GM12874 (cell line): ENCODE results near the gene GPR55.

Experiments used
- TF ChIP-seq, protein P1 (sequence below): IDR thresholded peaks from 2 replicates; pipeline ENCODE4 v1.5.1; 2011; ENCODE audit warnings: low read depth, mild to moderate bottlenecking, control low read depth, low read length, moderate library complexity; ENCODE audit not compliant: insufficient read depth

GPR55 gene

DNA sequence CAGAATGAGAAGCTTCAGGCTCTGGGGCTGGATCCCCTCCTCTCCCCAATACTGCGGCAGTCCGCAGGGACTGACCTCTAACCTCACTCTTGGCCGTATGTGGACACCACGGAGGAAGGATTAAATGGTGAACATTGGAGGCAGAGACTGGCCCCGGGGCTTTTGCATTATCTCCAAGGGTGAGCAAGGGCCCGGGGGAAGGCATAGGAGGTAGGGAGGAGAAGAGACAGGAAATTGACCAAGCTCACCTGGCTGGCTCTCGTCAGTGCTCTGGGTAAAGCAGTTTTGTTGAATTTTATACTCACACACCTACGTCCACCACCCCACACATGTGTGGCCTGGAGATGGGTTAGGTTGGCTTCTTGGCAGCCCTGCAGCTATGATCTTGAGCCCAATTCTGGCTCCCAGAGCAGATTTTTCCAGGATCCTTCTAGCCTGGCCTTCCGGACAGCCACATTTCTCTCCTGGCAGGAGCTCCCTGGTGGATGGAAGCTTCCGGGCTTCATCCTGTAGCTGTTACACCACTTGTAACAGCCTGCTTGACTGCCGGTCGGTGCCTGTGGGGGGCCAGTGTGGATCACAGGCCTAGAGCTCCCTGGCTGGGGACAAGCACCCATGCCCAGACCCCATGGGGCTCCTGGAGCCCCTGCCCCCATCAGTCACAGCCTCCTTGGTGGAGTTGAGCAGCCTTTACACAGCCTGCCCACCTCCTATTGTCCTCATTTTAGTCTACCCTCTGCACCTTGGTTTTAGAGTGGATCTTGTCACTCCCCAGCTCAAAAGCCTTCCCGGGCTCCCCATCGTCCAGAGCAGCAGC lies 52.7 kb downstream of the GPR55 start:
- TF ChIP-seq, protein P1, sequence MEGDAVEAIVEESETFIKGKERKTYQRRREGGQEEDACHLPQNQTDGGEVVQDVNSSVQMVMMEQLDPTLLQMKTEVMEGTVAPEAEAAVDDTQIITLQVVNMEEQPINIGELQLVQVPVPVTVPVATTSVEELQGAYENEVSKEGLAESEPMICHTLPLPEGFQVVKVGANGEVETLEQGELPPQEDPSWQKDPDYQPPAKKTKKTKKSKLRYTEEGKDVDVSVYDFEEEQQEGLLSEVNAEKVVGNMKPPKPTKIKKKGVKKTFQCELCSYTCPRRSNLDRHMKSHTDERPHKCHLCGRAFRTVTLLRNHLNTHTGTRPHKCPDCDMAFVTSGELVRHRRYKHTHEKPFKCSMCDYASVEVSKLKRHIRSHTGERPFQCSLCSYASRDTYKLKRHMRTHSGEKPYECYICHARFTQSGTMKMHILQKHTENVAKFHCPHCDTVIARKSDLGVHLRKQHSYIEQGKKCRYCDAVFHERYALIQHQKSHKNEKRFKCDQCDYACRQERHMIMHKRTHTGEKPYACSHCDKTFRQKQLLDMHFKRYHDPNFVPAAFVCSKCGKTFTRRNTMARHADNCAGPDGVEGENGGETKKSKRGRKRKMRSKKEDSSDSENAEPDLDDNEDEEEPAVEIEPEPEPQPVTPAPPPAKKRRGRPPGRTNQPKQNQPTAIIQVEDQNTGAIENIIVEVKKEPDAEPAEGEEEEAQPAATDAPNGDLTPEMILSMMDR: no peak

DNA sequence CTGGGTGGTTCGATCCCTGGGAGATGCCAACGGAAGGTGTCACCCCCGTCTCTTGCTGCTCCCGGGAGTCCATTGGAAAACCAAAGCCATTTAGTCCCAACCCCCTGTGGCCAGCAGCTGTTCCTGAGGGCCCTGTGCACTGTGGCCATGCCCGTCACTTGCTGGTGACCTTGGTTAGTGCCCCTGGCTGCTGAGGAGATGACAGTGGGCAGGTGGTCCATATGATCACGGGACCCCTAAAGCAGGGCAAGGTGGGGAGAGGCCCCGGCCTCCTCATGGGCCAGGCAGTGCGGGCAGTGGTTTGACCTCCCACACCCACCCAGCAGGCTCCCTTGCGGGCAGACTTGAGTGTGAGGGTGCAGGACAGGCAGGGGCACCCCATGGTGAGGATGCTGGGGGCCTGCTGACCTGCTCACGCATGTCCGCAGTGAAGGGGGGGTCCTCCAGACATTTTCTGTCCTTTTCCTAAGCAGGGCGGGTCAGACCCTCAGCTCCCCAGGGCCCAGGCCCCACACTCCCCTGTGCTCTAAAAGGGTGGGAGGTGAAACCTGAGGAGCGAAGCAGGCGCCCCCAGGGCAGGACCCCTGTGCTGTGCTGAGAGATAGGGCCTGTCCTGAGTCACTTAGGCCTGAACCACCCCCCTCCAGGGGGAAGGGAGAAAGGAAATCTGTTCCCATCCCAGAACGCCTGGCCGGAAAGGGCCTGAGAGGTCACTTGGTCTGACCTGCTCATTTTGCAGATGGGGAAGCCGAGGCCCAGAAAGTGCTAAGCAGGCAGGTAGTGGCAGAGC lies 53.5 kb downstream of the GPR55 start:
- TF ChIP-seq, protein P1: no peak

DNA sequence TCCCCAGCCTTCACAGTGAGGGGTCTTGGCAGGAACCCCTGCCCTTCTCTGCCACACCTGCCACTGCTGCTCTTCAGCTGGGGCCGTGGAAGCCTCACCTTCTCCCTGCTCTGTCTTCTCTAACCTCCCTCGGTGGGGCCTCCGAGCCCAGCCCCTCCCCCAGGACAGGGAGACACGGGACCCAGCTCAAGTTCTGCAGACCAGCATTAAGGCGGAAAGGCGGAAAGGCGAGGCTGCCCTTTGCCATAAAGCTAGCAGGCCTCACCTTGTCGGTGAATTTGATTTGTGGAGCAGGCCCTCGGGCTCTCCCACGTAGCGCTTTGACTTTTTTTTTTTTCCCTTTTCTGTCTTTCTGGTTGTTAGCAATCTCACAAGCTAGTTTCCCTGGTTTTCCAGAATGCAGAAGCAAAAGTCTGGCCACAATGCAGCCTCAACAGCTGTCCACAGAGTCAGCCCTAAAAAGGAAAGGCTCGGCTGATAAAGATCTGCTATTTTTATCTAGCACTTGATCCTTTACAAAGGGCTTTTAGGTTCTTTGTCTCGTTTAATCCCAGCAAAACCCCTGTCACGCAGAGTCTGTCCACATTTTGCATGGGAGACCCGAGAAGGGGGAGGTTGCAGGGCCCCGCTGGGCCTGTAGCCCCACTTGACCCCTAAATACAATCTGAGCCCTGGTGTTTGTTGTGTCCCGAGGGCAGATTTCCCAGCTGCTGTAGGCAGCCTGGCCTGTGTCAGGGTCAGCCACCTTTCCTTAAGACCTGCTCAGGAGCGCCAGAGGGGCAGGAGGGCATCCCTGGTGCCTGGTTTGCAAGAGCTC lies 54.3 kb downstream of the GPR55 start:
- TF ChIP-seq, protein P1: no peak

DNA sequence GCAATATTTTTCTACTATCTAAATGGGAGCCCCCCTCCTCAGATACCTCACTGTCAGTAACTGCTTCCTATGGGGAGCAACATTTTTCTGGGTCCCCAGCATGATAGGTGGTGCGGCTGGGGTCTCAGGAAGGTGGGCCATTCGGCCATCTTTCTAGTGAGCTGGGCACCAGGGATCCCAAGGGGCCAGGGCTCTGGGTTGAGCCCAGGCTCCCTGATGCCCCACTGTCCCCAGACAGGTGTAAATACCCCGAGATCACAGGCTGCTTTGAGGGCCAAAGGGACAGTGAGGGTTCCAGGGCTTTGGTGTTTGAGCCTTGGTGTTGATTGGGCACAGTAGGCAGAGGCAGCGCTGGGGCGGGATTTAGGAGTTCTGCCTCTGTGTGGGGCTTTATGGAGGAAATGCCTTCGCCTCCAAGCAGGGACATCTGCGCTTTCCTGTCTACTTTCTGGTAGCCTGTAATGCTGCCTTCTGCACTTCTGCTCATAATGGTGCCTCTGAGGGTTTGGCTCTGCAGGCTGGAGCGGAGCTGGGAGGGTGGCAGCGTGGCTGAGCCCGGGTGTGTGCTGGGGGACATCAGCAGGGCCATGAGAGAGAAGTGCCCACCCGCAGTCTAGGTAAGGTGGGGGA lies 55.0 kb downstream of the GPR55 start:
- TF ChIP-seq, protein P1: no peak

DNA sequence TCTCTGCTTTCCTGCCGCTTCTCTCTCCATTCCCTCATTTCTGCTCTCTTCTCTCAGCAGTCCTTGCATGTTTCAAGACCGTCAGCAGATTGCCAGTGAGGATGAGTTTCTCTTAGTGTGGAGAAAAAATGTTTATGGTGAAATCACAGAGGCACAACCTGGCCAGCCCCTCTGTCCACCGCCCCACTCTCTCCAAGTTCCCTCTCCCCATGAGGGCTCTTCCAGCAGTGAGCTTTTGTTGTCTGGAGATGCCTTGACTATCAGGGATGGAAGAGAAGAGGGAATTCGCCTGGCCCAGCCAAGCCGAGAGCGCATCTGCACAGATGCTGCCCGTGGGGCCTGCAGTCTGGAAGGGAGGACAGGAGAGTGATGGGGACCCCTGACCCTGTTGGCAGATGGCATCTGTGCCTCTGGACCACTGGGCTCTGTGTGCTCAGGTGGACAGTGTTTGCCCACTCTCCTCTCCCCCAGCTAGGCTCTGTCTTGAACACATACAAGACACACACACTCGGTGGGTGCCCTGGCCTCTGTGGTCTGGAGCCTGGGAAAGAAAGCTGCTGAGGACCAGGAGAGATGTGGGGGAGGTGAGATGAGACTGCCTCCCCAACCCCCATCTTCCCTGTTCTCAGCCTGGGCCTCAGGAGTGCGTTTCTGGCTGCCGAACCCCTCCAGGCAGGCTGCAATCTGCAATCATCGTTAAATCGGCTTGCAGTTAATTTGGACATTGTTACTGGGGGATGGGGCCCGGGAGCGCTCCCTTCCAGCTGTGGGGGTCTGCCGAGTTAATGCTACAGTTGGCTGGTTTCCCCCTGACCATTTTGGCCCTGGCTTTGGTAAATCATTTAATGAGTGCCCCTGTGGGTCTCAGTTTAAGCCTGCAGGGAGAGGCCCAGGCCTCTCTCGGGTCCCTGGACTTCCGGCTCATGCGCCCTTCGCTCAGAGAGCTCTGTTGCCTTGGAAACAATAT lies 55.8 kb downstream of the GPR55 start:
- TF ChIP-seq, protein P1: no peak

DNA sequence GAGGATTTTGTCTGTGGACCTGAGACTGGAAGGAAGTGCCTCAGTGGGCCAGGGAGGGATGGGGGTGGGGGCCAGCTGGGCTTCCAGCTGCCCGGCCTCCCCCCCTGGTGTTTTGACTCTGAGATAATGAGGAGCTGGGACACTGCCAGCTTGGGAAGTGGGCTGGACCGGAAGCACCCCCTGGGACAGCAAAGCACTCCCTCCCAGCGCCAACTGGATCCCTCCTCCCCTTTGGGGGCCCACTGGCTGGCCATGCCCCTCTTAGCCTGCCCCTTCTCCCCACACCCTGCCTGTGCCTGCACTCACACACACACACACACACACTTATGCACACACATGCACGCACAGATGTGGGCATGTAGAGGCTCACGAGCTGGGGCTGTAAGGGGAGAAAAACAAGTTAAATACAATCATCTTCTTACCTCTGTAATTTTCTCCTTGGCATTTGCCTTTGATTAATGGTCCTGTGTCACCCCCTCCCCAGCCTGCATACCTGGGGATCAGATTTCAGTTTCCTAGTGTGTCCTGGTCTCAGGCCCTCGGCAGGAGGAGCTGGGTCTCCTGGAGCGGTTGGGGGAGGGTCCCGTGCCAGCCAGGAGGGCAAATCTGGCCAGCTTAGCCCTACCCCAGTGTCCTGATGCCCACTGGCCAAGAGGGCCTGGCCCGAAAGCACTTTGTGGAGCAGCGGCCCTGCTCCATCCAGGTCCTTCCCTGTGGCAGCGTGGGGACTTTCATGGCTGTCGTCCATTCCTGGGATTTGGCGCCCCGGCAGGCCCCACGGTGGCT lies 56.7 kb downstream of the GPR55 start:
- TF ChIP-seq, protein P1: no peak
